Measurements from ENCODE around the gene ZNF777. TPM values are rescaled to one million over a fixed set of nuclear protein-coding genes. Genes with fewer than 3 reads are reported as not detected.

ZNF777 gene
- total RNA-seq, 1 experiment from 2014 or later = 15.6 TPM

- peaks cover 54% of the 10 kb centered on the region for H3K27me3 Mint-ChIP-seq (ENCODE audit: low read depth)
Observed at GRCh38 chr7:149501651-149502050, 40.8 kb upstream of the ZNF777 start.

More at GRCh38 chr7:149501651-149502050, 40.8 kb upstream of the ZNF777 start:
- no peak overlapping the region for H3K9ac ChIP-seq (ENCODE audit: extremely low read depth, insufficient read length, low read length)
- H3K79me2 ChIP-seq (ENCODE audit: insufficient read depth, low read length) = peaks cover 2% of the 10 kb centered on the region; the same call in 1 of the 2 replicates
- H3K9me3 ChIP-seq (ENCODE audit: control insufficient read depth, low read depth, low read length) = no peaks in the 10 kb centered on the region
- H2AK5ac ChIP-seq (ENCODE audit: insufficient read length, low read length) = no peak overlapping the region
- TF ChIP-seq CTCF (conservative IDR thresholded peaks at IDR 0.05) = no peak
- H3K4me1 ChIP-seq (ENCODE audit: insufficient read depth, low read length) = no peaks in the 10 kb centered on the region
- H2BK12ac ChIP-seq (ENCODE audit: insufficient read length, low read depth, low read length) = no peak overlapping the region
- H3K14ac ChIP-seq (ENCODE audit: insufficient read depth, low read length) = no peak overlapping the region
- Mint-ChIP-seq H3K4me3 (no peak overlapping the region), H3K9me3 (peaks cover 10 to 12% of the 10 kb centered on the region in 2 experiments), H3K36me3 (ENCODE audit: insufficient read depth in 1 of 3, low read depth in 3 of 3) (peaks cover 0 to 2% (median 0%) of the 10 kb centered on the region in 3 experiments; a peak in 2 of 7 replicates), H3K27ac (no peak overlapping the region), H3K4me1 (peaks cover 1 to 3% of the 10 kb centered on the region in 2 experiments; a peak in 3 of 4 replicates)
- H4K91ac ChIP-seq (ENCODE audit: insufficient read length, low read depth, low read length) = no peak overlapping the region
- H3K27ac ChIP-seq (ENCODE audit: insufficient read length, low read depth, low read length) = no peak overlapping the region
- H2BK15ac ChIP-seq (ENCODE audit: low read depth, low read length) = no peak overlapping the region
- no peaks in the 10 kb centered on the region for H3K79me1 ChIP-seq (ENCODE audit: insufficient read depth, low read depth, low read length, poor library complexity, severe bottlenecking)
- H4K8ac ChIP-seq (replicated peaks; ENCODE audit: insufficient read length, low read depth, low read length) = no peak overlapping the region
- no peak overlapping the region for H3K4me2 ChIP-seq (ENCODE audit: insufficient read depth, insufficient read length, low read length)
- H3K23me2 ChIP-seq (ENCODE audit: insufficient read length, low read depth, low read length, poor library complexity, severe bottlenecking) = peaks cover 6% of the 10 kb centered on the region
- H4K20me1 ChIP-seq (ENCODE audit: control insufficient read depth, insufficient read depth, insufficient read length) = no peaks in the 10 kb centered on the region
- peaks cover 4% of the 10 kb centered on the region; the same call in 1 of the 2 replicates for H3K27me3 ChIP-seq (ENCODE audit: insufficient read depth, low read length)
- no peak overlapping the region for H2BK20ac ChIP-seq (ENCODE audit: low read depth, low read length, poor library complexity, severe bottlenecking)
- H3T11ph ChIP-seq (ENCODE audit: low read length) = no peak overlapping the region
- no peak overlapping the region for H3K4ac ChIP-seq (ENCODE audit: low read depth, low read length)
- H2AFZ ChIP-seq (ENCODE audit: low read length) = no peak overlapping the region
- H3K56ac ChIP-seq (ENCODE audit: insufficient read length, low read depth, low read length) = no peak overlapping the region
- H4K5ac ChIP-seq (ENCODE audit: insufficient read length, low read depth, low read length) = no peak overlapping the region
- no peak overlapping the region for H3K18ac ChIP-seq (ENCODE audit: insufficient read length, low read depth, low read length)
- no peak for DNase-seq
- no CpG with 5 or more reads among the region's 13 CpGs for WGBS (ENCODE audit: extremely low coverage, insufficient read length, low lambda C conversion rate)
- no peak overlapping the region for H2BK120ac ChIP-seq (ENCODE audit: low read depth, low read length, poor library complexity, severe bottlenecking)
- no peak overlapping the region for H3K23ac ChIP-seq (ENCODE audit: insufficient read length, low read depth, low read length)
- no peak overlapping the region for H2BK5ac ChIP-seq (ENCODE audit: insufficient read length, low read length)

Measured in H9 (cell line).